ENCODE measurements around the gene CHD1.

DNA sequence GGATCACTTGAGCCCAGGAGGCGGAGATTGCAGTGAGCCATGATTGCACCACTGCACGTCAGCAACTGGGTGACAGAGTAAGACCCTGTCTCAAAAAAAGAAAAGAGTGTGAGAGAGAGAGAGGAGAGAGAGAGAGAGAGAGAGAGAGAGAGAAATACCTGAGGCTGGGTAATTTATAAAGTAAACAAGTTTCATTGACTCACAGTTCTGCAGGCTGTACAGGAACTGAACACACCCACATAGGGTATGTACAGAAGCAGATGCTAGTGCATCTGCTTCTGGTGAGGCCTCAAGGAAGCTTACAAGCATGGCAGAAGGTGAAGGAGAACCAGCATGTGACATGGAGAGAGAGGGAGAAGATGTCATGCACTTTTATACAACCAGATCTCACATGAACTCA, 46.4 kb upstream of the CHD1 start:
- TF ChIP-seq CTCF (IDR thresholded peaks at IDR 0.05 in 4 of 5, conservative IDR thresholded peaks at IDR 0.05 in 1 of 5): no peak
- no peak for TF ChIP-seq POLR2A (IDR thresholded peaks at IDR 0.05)
